GM12891 (cell line): ENCODE measurements around the gene ANKK1.

Experiments
- DNase-seq: peaks from one replicate; pipeline ENCODE4 v3.0.0; 2011; ENCODE audit warnings: low spot score; ENCODE audit not compliant: insufficient read length
- FAIRE-seq: peaks from 2 replicates; lab custom pipeline; 2011; peaks lifted over from hg19 to GRCh38; lab: Jason Lieb, UNC
- PAX5 ChIP-seq: IDR thresholded peaks from 2 replicates; pipeline ENCODE4 v1.6.1; 2011; ENCODE audit warnings: low read length, moderate library complexity, mild to moderate bottlenecking; ENCODE audit not compliant: insufficient read depth, severe bottlenecking
- POLR2A ChIP-seq: IDR thresholded peaks from 2 replicates; pipeline ENCODE4 v1.6.1; 2011; ENCODE audit warnings: low read depth, low read length, control low read depth
- POLR2AphosphoS5 ChIP-seq: IDR thresholded peaks from 2 replicates; pipeline ENCODE4 v1.6.1; 2011; ENCODE audit warnings: low read depth, low read length, control low read depth
- POU2F2 ChIP-seq: IDR thresholded peaks from 2 replicates; pipeline ENCODE4 v1.6.1; 2011; ENCODE audit warnings: low read depth, mild to moderate bottlenecking, control low read depth, low read length, moderate library complexity
- SPI1 ChIP-seq: IDR thresholded peaks from 2 replicates; pipeline ENCODE4 v1.6.1; 2011; ENCODE audit warnings: low read depth, low read length, control low read depth
- TAF1 ChIP-seq: IDR thresholded peaks from 2 replicates; pipeline ENCODE4 v1.6.1; 2011; ENCODE audit warnings: low read depth, low read length, control low read depth

Gene ANKK1

DNA sequence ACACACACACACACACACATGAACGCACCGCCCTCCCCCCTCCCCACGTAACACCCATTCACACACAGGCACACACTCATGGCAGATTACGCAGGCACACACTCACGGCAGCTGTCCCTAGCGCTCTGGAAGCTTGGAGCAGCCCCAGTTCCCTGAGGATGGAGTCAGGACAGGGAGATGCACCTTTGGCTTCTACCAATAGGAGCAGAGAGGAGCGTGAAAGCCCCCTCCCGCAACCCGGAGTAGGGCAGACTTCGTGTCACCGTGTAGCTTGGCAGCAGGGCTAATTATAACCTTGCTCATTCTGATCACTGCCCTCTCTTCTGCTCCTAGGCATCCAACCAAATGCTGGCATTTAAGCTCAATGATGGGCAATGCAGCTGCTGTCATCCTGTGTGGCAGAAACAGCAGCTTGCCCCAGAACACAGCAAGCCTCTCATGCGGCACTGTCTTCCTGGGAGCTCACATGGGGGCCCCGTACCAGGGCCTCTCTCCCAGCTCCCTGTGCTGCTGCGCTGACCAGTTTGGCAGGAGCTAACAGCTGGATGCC, 31.9 kb downstream of the ANKK1 start:
- DNase-seq, result no peak
- no peak for TF ChIP-seq POLR2A
- no peak for TF ChIP-seq PAX5
- TF ChIP-seq POU2F2, result no peak
- TF ChIP-seq TAF1, result no peak
- TF ChIP-seq POLR2AphosphoS5, result no peak

DNA sequence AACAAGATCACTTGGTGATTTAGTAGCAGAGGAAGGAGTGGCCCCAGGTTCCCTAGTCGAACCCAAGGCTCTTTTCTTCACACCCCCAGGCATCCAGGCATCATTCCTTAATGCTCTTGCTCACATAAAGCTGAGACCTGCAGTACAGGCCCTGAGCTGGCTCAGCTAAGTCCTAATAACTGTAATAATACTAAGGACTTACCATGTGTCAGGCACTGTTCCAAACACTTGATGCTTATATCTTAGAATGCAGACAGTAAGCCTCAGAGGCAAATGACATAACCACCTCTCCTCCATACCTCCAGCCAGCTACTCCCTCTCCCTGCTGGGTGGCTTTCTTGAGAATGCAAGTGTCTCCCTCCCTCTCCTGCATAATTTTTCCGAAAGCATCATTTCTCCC, 33.2 kb downstream of the ANKK1 start:
- DNase-seq (no peak), FAIRE-seq (no peak)
- no peak for TF ChIP-seq PAX5
- no peak for TF ChIP-seq SPI1
- TF ChIP-seq POLR2AphosphoS5, result no peak
- no peak for TF ChIP-seq TAF1
- no peak for TF ChIP-seq POLR2A
- TF ChIP-seq POU2F2, result no peak

More for the DNA sequence above, 31.9 kb downstream of the ANKK1 start:
- no peak for FAIRE-seq

DNA sequence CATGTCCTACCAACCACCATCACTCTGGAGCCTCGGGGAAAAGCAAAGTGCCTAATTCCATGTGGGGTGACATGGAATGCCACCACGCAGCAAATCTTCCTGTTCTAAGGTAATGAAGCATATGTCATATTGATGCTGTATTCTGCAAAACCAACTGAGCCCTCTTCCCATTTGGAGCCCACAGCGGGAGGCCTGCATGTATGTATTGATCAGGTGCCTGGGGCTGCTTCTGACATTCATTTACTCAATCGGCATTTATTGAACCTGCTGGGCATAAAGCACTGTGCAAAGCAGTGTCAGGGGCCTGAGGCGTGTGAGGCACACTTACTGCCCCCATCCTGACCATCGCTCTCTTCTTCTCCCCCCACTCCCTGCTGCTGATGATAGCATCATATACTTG, 39.1 kb downstream of the ANKK1 start:
- DNase-seq, result no peak
- TF ChIP-seq PAX5, result no peak
- TF ChIP-seq POU2F2, result no peak
- no peak for FAIRE-seq

DNA sequence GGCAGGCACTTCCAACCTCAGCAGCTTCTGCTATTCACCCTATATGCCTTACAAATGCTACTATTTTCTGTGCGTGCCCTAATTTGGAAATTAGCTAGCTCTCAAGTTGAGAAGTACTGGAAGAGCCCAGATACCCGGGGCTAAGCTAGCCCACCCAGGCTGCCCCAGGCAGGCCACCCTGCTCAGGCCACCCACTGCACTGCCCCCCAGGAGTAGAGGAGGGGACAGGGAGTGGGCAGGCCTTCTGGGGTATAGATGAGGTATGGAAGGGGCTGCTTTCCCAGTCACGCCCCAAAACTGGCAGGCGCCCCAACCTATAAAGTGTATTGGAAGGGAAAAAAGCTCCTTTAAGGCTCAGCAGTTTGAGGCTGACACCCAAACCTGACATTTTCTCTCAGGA, 44.2 kb downstream of the ANKK1 start:
- TF ChIP-seq PAX5 (no peak), SPI1 (no peak), POU2F2 (no peak), POLR2A (no peak), POLR2AphosphoS5 (no peak), TAF1 (no peak)
- FAIRE-seq (no peak), DNase-seq (no peak)

DNA sequence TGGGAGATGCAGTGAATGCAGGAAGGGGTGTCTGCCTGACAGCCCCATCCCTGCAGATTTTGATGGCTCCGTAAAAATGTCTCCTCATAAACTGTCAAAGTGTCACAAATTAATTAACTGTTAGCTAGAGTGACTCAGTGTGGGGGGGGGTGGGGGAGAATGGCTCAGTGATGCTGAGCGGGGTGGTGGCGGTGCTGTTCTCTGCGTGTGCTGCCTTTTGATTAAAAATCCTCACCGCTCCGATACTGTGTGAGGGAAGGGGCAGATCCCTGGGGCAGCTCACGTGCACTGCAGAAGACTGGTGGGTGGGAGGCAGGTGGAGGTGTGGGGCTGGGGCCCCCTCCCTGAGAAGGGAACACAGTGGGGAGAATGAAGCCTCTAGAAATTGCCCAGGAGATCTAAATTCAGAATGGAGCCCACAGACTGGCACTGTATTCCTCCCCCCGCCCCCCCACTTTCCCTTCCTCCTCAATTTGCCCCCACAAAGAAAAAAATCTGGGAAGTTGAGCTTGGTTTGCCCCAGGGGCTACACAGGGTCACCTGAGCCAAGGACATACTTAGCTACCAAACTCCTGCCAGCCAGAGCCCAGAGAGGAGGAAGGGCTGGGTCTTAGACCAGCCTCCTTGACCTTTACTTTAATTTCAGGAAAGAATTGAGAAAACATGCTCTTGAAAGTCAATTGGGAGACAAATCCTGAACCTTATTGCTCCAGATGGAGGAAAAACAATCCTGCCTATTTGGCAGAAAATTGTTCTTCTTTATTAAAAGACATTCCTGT, 47.8 kb downstream of the ANKK1 start:
- DNase-seq (no peak), FAIRE-seq (no peak)
- TF ChIP-seq TAF1 (no peak), SPI1 (no peak), POU2F2 (no peak), POLR2AphosphoS5 (no peak), POLR2A (no peak), PAX5 (no peak)

DNA sequence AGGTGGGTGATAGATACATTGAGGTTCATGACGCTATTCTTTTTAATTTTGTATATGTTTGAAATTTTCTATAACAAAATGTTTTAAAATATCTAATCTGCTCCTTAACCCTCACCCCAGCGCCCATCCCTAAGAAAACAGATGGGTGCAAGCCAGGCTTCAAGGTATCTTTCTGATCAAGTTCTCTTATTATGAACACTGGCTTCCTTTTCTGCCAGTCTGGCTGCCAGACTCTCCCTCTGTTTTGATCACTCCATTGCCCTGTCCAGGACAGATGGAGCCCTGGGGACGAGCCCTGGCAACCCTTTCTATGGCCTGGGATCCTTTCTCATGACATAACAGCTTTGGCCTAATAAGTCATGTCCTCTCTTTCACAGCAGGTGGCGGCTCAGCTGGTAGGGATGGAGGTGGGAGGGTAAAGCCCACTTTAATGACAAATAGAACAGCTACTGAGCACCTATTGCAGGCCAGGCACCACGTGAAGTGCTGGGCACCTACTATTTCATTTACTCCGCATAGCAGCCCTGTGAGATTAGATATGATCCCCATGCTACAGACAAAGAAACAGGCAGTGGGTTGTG, 49.2 kb downstream of the ANKK1 start:
- no peak for TF ChIP-seq TAF1
- no peak for TF ChIP-seq POU2F2
- no peak for TF ChIP-seq POLR2A
- no peak for TF ChIP-seq SPI1
- TF ChIP-seq PAX5, result no peak
- no peak for TF ChIP-seq POLR2AphosphoS5
- FAIRE-seq (no peak), DNase-seq (no peak)

DNA sequence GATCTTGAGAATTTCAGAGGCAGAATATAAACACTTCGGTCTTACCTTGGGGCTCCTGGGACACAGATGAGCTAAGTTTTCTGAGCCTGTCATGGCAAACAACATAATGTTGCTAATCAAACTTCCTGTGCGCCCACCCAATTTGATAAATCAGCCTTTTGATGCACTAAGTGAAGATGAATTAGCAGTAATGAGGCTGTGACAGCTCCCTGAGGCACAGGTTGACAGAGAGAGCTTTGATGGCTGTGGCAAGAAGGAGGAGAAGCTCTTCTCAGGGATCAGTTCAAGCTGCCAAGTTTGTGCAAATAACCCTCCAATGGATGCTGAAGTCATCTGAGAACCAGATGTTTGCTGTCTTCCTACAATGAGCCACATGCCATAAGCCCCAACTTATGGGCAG, 53.2 kb downstream of the ANKK1 start:
- no peak for FAIRE-seq
- DNase-seq, result no peak
- TF ChIP-seq PAX5 (no peak), POU2F2 (no peak), POLR2AphosphoS5 (no peak), SPI1 (no peak), TAF1 (no peak), POLR2A (no peak)

DNA sequence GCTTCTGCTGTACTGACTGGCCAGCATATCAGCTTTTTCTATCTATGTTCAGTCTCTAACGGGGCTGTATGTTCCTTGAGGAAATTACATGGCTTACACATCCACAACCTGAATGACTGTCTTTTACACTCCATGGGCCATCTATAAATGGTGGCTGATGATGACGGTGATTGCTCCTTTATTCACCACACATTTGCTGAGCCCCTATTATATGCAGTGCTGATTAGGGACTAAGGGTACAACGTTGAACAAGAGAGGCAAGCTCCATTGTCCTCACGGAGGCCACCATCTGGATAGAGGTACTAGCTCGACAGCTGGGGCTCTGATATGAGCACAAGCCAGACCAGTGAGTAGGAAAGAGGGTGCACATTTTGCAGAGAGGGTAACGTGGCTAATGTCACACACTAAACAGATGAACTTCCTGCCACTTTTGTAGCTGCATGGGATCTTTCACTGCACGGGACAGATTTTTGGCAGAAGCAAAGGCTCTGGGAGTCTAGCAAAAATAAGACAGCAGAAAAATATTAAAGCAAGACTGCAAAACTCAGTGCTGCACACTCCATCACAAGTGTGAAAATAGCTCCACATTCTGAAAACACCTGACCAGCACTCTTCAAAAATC, 57.0 kb downstream of the ANKK1 start:
- TF ChIP-seq POU2F2 (no peak), POLR2AphosphoS5 (no peak), SPI1 (no peak), PAX5 (no peak), POLR2A (no peak)
- DNase-seq, result no peak
- FAIRE-seq, result no peak

DNA sequence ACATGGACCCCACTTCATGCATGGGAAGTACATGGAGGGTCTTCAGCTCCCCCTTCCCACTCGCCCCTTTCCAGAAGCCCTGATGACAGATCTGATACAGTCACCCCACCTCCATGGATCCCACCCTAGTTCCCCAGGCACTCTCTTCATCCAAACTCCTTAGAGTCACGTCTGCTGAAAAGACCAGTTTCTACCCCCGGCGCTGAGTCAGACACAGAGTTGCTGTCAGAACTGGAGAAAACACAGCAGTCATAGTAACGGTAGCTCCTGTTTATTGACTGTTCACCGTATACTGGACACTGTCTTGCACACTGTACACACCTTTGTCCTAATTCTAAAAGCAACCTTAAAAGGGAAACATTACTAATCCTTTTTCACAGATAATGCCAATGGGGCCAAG, 58.5 kb downstream of the ANKK1 start:
- DNase-seq (no peak), FAIRE-seq (no peak)
- no peak for TF ChIP-seq TAF1

DNA sequence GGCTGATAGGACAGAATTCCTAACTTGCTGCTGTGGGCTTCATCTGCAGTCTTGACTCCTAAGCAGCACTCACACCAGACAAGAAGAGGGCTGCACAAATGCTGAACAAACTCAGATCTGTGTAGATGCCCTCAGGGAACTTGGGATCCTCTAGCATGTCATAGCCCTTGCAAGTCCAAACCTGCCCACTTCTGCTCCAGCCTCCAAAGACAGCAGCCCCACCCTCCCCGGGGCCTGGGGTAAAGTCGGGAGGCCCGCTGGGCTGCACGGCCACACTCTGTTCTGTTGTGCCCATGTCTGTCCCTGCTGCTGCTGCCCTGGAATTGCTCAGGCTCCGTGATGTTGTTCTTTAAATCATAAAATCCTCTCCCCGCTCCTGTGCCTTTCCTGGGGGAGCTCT, 59.4 kb downstream of the ANKK1 start:
- TF ChIP-seq TAF1 (no peak), PAX5 (no peak), SPI1 (no peak), POLR2AphosphoS5 (no peak), POLR2A (no peak), POU2F2 (no peak)
- DNase-seq, result no peak
- no peak for FAIRE-seq
